ENCODE results near the gene SMURF1.

Gene SMURF1

GRCh38 chr7:99141334-99141733, 2.6 kb downstream of the SMURF1 start:
- no peak for DNase-seq

GRCh38 chr7:99140813-99141212, 3.1 kb downstream of the SMURF1 start:
- DNase-seq: no peak

GRCh38 chr7:99139036-99139435, 4.9 kb downstream of the SMURF1 start:
- DNase-seq: no peak

GRCh38 chr7:99137411-99138180, 6.3 kb downstream of the SMURF1 start:
- peak; percentile 96 for DNase-seq

- DNase-seq: no peak
Observed at GRCh38 chr7:99135938-99136337, 8.0 kb downstream of the SMURF1 start.

- DNase-seq: no peak
Observed at GRCh38 chr7:99133766-99134564, 9.9 kb downstream of the SMURF1 start.

GRCh38 chr7:99132595-99133321, 11.2 kb downstream of the SMURF1 start:
- no peak for DNase-seq

- no peak for DNase-seq
Observed at GRCh38 chr7:99131290-99131689, 12.6 kb downstream of the SMURF1 start.

- DNase-seq: no peak
Observed at GRCh38 chr7:99129536-99129935, 14.4 kb downstream of the SMURF1 start.

GRCh38 chr7:99129001-99129400, 14.9 kb downstream of the SMURF1 start:
- DNase-seq: no peak

- no peak for DNase-seq
Observed at GRCh38 chr7:99128076-99128950, 15.6 kb downstream of the SMURF1 start.

- no peak for DNase-seq
Observed at GRCh38 chr7:99127636-99128035, 16.3 kb downstream of the SMURF1 start.

GRCh38 chr7:99126921-99127553, 16.9 kb downstream of the SMURF1 start:
- peak; percentile 74 for DNase-seq

- no peak for DNase-seq
Observed at GRCh38 chr7:99125505-99125865, 18.4 kb downstream of the SMURF1 start.

- no peak for DNase-seq
Observed at GRCh38 chr7:99124751-99125504, 19.0 kb downstream of the SMURF1 start.

GRCh38 chr7:99124236-99124635, 19.7 kb downstream of the SMURF1 start:
- no peak for DNase-seq

- DNase-seq: no peak
Observed at GRCh38 chr7:99123571-99124033, 20.3 kb downstream of the SMURF1 start.

- no peak for DNase-seq
Observed at GRCh38 chr7:99122762-99123161, 21.1 kb downstream of the SMURF1 start.

- no peak for DNase-seq
Observed at GRCh38 chr7:99121496-99122021, 22.3 kb downstream of the SMURF1 start.

GRCh38 chr7:99120916-99121315, 23.0 kb downstream of the SMURF1 start:
- DNase-seq: no peak

GRCh38 chr7:99120501-99120900, 23.4 kb downstream of the SMURF1 start:
- DNase-seq: no peak

Data from islet precursor cell (in vitro differentiated cells).